Kidney (tissue), 14 donors: ENCODE results near the gene CHD9. TPM values are rescaled to one million over a fixed set of nuclear protein-coding genes. Genes with fewer than 3 reads are reported as not detected.
A peak's percentile ranks its signal among the peaks of the same experiment; 100 is the strongest.

Experiments used
- DNase-seq, 5 donors: peaks; one replicate each; pipeline ENCODE4 v3.0.0-alpha.2; 2013 to 2020
- FAIRE-seq: peaks from 2 replicates; lab custom pipeline; 2012; peaks lifted over from hg19 to GRCh38; lab: Jason Lieb, UNC
- H3K27ac ChIP-seq, 2 donors: one replicate each; pipeline ENCODE4 v1.7.0; 2013; ENCODE audit warnings: low read depth in 2 of 2, low read length in 2 of 2, inconsistent platforms in 1 of 2
- H3K27me3 ChIP-seq: one replicate; pipeline ENCODE4 v1.7.1; 2013; ENCODE audit warnings: low read length, inconsistent platforms; ENCODE audit not compliant: control insufficient read depth, insufficient read depth
- H3K36me3 ChIP-seq, 3 donors: one replicate each; pipeline versions ENCODE4 v1.7.0 to v1.7.1; 2013; ENCODE audit warnings: low read length in 3 of 3, control low read depth in 1 of 3, inconsistent platforms in 1 of 3; ENCODE audit not compliant: insufficient read depth in 3 of 3, control insufficient read depth in 2 of 3
- H3K4me1 ChIP-seq, 3 donors: one replicate each; pipeline versions ENCODE4 v1.7.0 to v1.7.1; 2013; ENCODE audit warnings: low read length in 3 of 3, inconsistent platforms in 1 of 3, low read depth in 1 of 3; ENCODE audit not compliant: control insufficient read depth in 2 of 3, insufficient read depth in 2 of 3
- H3K4me3 ChIP-seq, 3 donors: one replicate each; pipeline versions ENCODE4 v1.7.0 to v1.8.1; 2013; ENCODE audit warnings: low read length in 3 of 3, control low read depth in 1 of 3, inconsistent platforms in 1 of 3
- H3K9ac ChIP-seq, 3 donors: one replicate each; pipeline versions ENCODE4 v1.7.0 to v1.7.1; 2013; ENCODE audit warnings: low read length in 3 of 3, control low read depth in 1 of 3, inconsistent platforms in 1 of 3
- H3K9me3 ChIP-seq, 3 donors: one replicate each; pipeline versions ENCODE4 v1.7.0 to v1.7.1; 2013; ENCODE audit warnings: low read length in 3 of 3, control low read depth in 1 of 3, inconsistent platforms in 1 of 3; ENCODE audit not compliant: control insufficient read depth in 2 of 3, insufficient read depth in 1 of 3
- intact Hi-C: fragments of 100-400 bp; cut with DNase I; formaldehyde crosslinking; loops from one replicate; pipeline ENCODE4 v1.11.1; 2022
- polyA plus RNA-seq: library from polyadenylated mRNA; stranded (reverse); fragments of 350-450 nt; fragmentation: Illumina TruSeq; extraction: RNeasy Lipid Tissue Mini Kit (QIAGEN cat#74804); gene quantifications from one replicate; pipeline ENCODE4 v1.2.3, GENCODE V29; 2014; ENCODE audit warnings: low read depth, low replicate concordance; ENCODE audit not compliant: insufficient read depth
- total RNA-seq: library from RNA; stranded (reverse); fragmentation: NEBNext Ultra II Directional; extraction: Animal tissue kit (Norgen Biotek cat#: 25700); gene quantifications from one replicate; pipeline ENCODE4 v1.2.1, GENCODE V29; 2021
- TF ChIP-seq, protein P1 (sequence below): IDR thresholded peaks from 3 replicates; pipeline ENCODE4 v1.5.1; 2012; ENCODE audit warnings: mild to moderate bottlenecking, moderate library complexity, borderline replicate concordance; ENCODE audit not compliant: insufficient read depth; ENCODE audit errors: extremely low read depth
- donor health status: control.
- donor health status: control.
- donor health status: control.
- donor health status: control.
- donor health status: control.
- donor health status: DM: yes; HTN: yes; CAD: no.
- donor health status: Normal renal cell carcinoma (clear cell type).

Gene CHD9
- total and polyA plus RNA-seq, 2 donors from 2014 or later: 9.4 to 83.7 TPM

DNA sequence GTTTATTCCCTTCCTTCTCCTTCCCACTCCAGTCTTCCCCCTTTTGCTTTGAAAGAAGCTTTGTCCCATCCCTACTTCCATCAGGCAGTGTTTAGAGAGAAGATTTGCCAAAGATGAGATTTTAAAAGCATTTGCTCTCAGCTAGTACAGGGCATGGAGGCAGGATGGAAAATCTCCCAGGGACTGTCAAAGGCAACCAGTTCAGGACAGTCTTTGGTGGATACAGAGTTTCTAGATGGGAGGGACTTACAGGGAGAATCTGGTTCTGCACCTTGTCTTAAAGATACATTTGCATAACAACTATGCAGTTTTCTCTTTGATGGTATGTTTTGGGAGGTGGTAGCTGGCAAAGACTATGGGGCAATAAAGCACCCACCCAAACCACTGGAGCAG is 26.2 kb downstream of the CHD9 start:
- Histone ChIP-seq H3K4me3 (no peak overlapping the region), H3K27ac (peak overlapping the region; percentile 2 to 20), H3K27me3 (no peaks in the 10 kb centered on the region), H3K9ac (no peak overlapping the region), H3K9me3 (no peaks in the 10 kb centered on the region), H3K4me1 (peaks cover 2 to 32% (median 15%) of the 10 kb centered on the region in 3 donors), H3K36me3 (no peaks in the 10 kb centered on the region)
- DNase-seq (no peak), FAIRE-seq (no peak)
- intact Hi-C loops: no loop called here
- TF ChIP-seq, protein P1, sequence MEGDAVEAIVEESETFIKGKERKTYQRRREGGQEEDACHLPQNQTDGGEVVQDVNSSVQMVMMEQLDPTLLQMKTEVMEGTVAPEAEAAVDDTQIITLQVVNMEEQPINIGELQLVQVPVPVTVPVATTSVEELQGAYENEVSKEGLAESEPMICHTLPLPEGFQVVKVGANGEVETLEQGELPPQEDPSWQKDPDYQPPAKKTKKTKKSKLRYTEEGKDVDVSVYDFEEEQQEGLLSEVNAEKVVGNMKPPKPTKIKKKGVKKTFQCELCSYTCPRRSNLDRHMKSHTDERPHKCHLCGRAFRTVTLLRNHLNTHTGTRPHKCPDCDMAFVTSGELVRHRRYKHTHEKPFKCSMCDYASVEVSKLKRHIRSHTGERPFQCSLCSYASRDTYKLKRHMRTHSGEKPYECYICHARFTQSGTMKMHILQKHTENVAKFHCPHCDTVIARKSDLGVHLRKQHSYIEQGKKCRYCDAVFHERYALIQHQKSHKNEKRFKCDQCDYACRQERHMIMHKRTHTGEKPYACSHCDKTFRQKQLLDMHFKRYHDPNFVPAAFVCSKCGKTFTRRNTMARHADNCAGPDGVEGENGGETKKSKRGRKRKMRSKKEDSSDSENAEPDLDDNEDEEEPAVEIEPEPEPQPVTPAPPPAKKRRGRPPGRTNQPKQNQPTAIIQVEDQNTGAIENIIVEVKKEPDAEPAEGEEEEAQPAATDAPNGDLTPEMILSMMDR: no peak

DNA sequence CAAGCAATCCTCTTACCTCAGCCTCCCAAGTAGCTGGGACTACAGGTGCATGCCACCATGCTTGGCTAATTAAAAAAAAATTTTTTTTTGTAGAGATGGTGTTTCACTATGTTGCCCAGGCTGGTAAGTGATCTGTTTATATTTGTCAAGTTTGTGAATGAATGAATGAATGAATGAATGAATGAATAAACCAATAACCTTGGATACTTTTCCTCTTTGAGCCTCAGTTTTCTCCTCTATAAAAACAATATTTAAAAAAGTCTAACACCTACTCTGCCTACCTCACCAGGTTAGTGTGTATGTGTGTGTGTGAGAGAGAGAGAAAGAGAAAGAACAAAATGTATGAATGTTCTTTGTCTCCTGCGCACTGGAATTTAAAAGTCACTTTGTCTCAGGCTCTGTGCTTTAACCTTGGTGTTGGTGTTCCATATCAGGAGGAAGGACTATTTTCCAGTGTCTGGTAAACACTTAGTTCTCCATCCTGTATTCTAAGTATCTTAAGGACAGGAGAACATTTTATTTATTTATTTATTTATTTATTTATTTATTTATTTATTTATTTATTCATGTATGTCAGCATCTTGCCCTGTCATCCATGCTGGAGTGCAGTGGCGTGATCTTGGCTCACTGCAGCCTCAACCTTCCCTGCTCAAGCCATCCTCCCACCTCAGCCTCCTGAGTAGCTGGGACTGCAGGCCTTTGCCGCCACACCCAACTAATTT is 27.1 kb downstream of the CHD9 start:
- no peaks in the 10 kb centered on the region for H3K9me3 ChIP-seq
- DNase-seq: no peak
- no peaks in the 10 kb centered on the region for H3K27me3 ChIP-seq
- H3K4me1 ChIP-seq: peaks cover 2 to 32% (median 15%) of the 10 kb centered on the region in 3 donors
- H3K4me3 ChIP-seq: no peak overlapping the region
- TF ChIP-seq, protein P1: no peak
- no peak for FAIRE-seq
- H3K27ac ChIP-seq: no peak overlapping the region
- H3K36me3 ChIP-seq: no peaks in the 10 kb centered on the region
- H3K9ac ChIP-seq: no peak overlapping the region
- intact Hi-C loops: no loop called here

DNA sequence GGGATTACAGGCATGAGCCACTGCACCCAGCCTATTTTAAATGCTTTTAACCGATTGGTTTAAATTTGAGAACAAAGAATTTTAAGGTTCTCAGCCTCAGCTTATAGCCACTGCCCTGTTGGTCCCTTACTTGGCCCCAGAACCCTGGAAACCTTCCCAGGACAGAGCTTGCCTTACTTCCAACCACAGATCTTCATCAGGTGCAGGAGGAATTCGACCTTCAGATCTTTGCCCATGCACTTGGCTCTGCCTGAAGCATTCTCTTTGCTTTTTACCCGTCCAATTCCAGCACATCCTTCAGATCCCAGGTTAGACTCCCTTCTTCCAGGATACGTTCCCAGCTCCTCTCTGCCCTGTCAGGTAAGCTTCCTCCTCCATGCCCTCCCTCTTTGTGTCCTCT is 27.7 kb downstream of the CHD9 start:
- Histone ChIP-seq H3K36me3 (no peaks in the 10 kb centered on the region), H3K27me3 (no peaks in the 10 kb centered on the region), H3K4me3 (no peak overlapping the region), H3K9ac (no peak overlapping the region), H3K9me3 (no peaks in the 10 kb centered on the region), H3K4me1 (peaks cover 2 to 32% (median 15%) of the 10 kb centered on the region in 3 donors), H3K27ac (no peak overlapping the region)
- DNase-seq (no peak), FAIRE-seq (no peak)
- intact Hi-C loops: no loop called here
- TF ChIP-seq, protein P1: no peak
